Measurements from ENCODE around the gene CXCR6.

Gene CXCR6

GRCh38 chr3:45969953-45970352, 26.7 kb downstream of the CXCR6 start:
- H3K27me3 ChIP-seq (ENCODE audit: insufficient read depth, low read length), result no peaks in the 10 kb centered on the region
- no peak overlapping the region for H2AFZ ChIP-seq (ENCODE audit: low read depth, low read length)
- H3K36me3 ChIP-seq (ENCODE audit: insufficient read depth, low read length), result peaks cover 64% of the 10 kb centered on the region
- H3K9me3 ChIP-seq (ENCODE audit: low read length), result no peaks in the 10 kb centered on the region
- H3K4me3 ChIP-seq (ENCODE audit: low read length), result no peak overlapping the region
- H3K4me1 ChIP-seq (ENCODE audit: insufficient read depth, low read length), result no peaks in the 10 kb centered on the region

GRCh38 chr3:45972534-45973402, 29.5 kb downstream of the CXCR6 start:
- Histone ChIP-seq H3K36me3 (ENCODE audit: insufficient read depth, low read length) (peaks cover 51% of the 10 kb centered on the region), H3K4me1 (ENCODE audit: insufficient read depth, low read length) (no peaks in the 10 kb centered on the region), H2AFZ (ENCODE audit: low read depth, low read length) (no peak overlapping the region), H3K4me3 (ENCODE audit: low read length) (no peak overlapping the region), H3K27me3 (ENCODE audit: insufficient read depth, low read length) (no peaks in the 10 kb centered on the region), H3K9me3 (ENCODE audit: low read length) (no peaks in the 10 kb centered on the region)

- H3K36me3 ChIP-seq (ENCODE audit: insufficient read depth, low read length), result peaks cover 44% of the 10 kb centered on the region
- no peak overlapping the region for H2AFZ ChIP-seq (ENCODE audit: low read depth, low read length)
- H3K4me1 ChIP-seq (ENCODE audit: insufficient read depth, low read length), result no peaks in the 10 kb centered on the region
- no peaks in the 10 kb centered on the region for H3K9me3 ChIP-seq (ENCODE audit: low read length)
- H3K27me3 ChIP-seq (ENCODE audit: insufficient read depth, low read length), result no peaks in the 10 kb centered on the region
- H3K4me3 ChIP-seq (ENCODE audit: low read length), result no peak overlapping the region
Measured at GRCh38 chr3:45974686-45975085, 31.4 kb downstream of the CXCR6 start.

GRCh38 chr3:45975686-45976085, 32.4 kb downstream of the CXCR6 start:
- Histone ChIP-seq H3K36me3 (ENCODE audit: insufficient read depth, low read length) (peaks cover 44% of the 10 kb centered on the region), H3K27me3 (ENCODE audit: insufficient read depth, low read length) (no peaks in the 10 kb centered on the region), H2AFZ (ENCODE audit: low read depth, low read length) (no peak overlapping the region), H3K4me3 (ENCODE audit: low read length) (no peak overlapping the region), H3K4me1 (ENCODE audit: insufficient read depth, low read length) (no peaks in the 10 kb centered on the region), H3K9me3 (ENCODE audit: low read length) (no peaks in the 10 kb centered on the region)

- Histone ChIP-seq H3K9me3 (ENCODE audit: low read length) (no peaks in the 10 kb centered on the region), H3K36me3 (ENCODE audit: insufficient read depth, low read length) (peaks cover 51% of the 10 kb centered on the region), H3K27me3 (ENCODE audit: insufficient read depth, low read length) (no peaks in the 10 kb centered on the region), H3K4me1 (ENCODE audit: insufficient read depth, low read length) (no peaks in the 10 kb centered on the region), H2AFZ (ENCODE audit: low read depth, low read length) (no peak overlapping the region), H3K4me3 (ENCODE audit: low read length) (no peak overlapping the region)
Measured at GRCh38 chr3:45976191-45977091, 33.2 kb downstream of the CXCR6 start.

GRCh38 chr3:45978006-45978761, 34.9 kb downstream of the CXCR6 start:
- no peaks in the 10 kb centered on the region for H3K9me3 ChIP-seq (ENCODE audit: low read length)
- no peak overlapping the region for H2AFZ ChIP-seq (ENCODE audit: low read depth, low read length)
- peaks cover 62% of the 10 kb centered on the region for H3K36me3 ChIP-seq (ENCODE audit: insufficient read depth, low read length)
- H3K4me3 ChIP-seq (ENCODE audit: low read length), result no peak overlapping the region
- H3K4me1 ChIP-seq (ENCODE audit: insufficient read depth, low read length), result no peaks in the 10 kb centered on the region
- no peaks in the 10 kb centered on the region for H3K27me3 ChIP-seq (ENCODE audit: insufficient read depth, low read length)

GRCh38 chr3:45979378-45979777, 36.1 kb downstream of the CXCR6 start:
- Histone ChIP-seq H2AFZ (ENCODE audit: low read depth, low read length) (no peak overlapping the region), H3K4me1 (ENCODE audit: insufficient read depth, low read length) (no peaks in the 10 kb centered on the region), H3K4me3 (ENCODE audit: low read length) (no peak overlapping the region), H3K9me3 (ENCODE audit: low read length) (no peaks in the 10 kb centered on the region), H3K27me3 (ENCODE audit: insufficient read depth, low read length) (no peaks in the 10 kb centered on the region), H3K36me3 (ENCODE audit: insufficient read depth, low read length) (peaks cover 66% of the 10 kb centered on the region)

- H2AFZ ChIP-seq (ENCODE audit: low read depth, low read length), result no peak overlapping the region
- no peak overlapping the region for H3K4me3 ChIP-seq (ENCODE audit: low read length)
- peaks cover 67% of the 10 kb centered on the region for H3K36me3 ChIP-seq (ENCODE audit: insufficient read depth, low read length)
- H3K9me3 ChIP-seq (ENCODE audit: low read length), result no peaks in the 10 kb centered on the region
- no peaks in the 10 kb centered on the region for H3K4me1 ChIP-seq (ENCODE audit: insufficient read depth, low read length)
- H3K27me3 ChIP-seq (ENCODE audit: insufficient read depth, low read length), result no peaks in the 10 kb centered on the region
Measured at GRCh38 chr3:45980229-45980813, 37.1 kb downstream of the CXCR6 start.

GRCh38 chr3:45980819-45981218, 37.6 kb downstream of the CXCR6 start:
- H3K4me1 ChIP-seq (ENCODE audit: insufficient read depth, low read length), result no peaks in the 10 kb centered on the region

GRCh38 chr3:45981346-45982074, 38.2 kb downstream of the CXCR6 start:
- H3K27me3 ChIP-seq (ENCODE audit: insufficient read depth, low read length), result no peaks in the 10 kb centered on the region
- H2AFZ ChIP-seq (ENCODE audit: low read depth, low read length), result no peak overlapping the region
- H3K4me1 ChIP-seq (ENCODE audit: insufficient read depth, low read length), result no peaks in the 10 kb centered on the region
- no peaks in the 10 kb centered on the region for H3K9me3 ChIP-seq (ENCODE audit: low read length)
- H3K36me3 ChIP-seq (ENCODE audit: insufficient read depth, low read length), result peaks cover 63% of the 10 kb centered on the region
- no peak overlapping the region for H3K4me3 ChIP-seq (ENCODE audit: low read length)

More at GRCh38 chr3:45980819-45981218, 37.6 kb downstream of the CXCR6 start:
- Histone ChIP-seq H3K36me3 (ENCODE audit: insufficient read depth, low read length) (peaks cover 63% of the 10 kb centered on the region), H3K4me3 (ENCODE audit: low read length) (no peak overlapping the region), H3K27me3 (ENCODE audit: insufficient read depth, low read length) (no peaks in the 10 kb centered on the region), H3K9me3 (ENCODE audit: low read length) (no peaks in the 10 kb centered on the region), H2AFZ (ENCODE audit: low read depth, low read length) (no peak overlapping the region)

- peaks cover 9% of the 10 kb centered on the region for H3K4me1 ChIP-seq (ENCODE audit: insufficient read depth, low read length)
- H3K36me3 ChIP-seq (ENCODE audit: insufficient read depth, low read length), result peaks cover 50% of the 10 kb centered on the region
- H2AFZ ChIP-seq (ENCODE audit: low read depth, low read length), result no peak overlapping the region
- no peaks in the 10 kb centered on the region for H3K27me3 ChIP-seq (ENCODE audit: insufficient read depth, low read length)
- H3K4me3 ChIP-seq (ENCODE audit: low read length), result no peak overlapping the region
- H3K9me3 ChIP-seq (ENCODE audit: low read length), result no peaks in the 10 kb centered on the region
Measured at GRCh38 chr3:45983770-45984169, 40.5 kb downstream of the CXCR6 start.
